Right lobe of liver (tissue), 4 donors: ENCODE results near the gene PRPF31.

Experiments
- CTCF ChIP-seq, 4 donors: fragments of 200-600 bp in 3 of 4; fragments of 450-650 bp in 1 of 4; IDR thresholded peaks; one replicate each; pipeline versions ENCODE4 v1.5.1 to v1.8.0; 2016 to 2022; ENCODE audit warnings: antibody characterized with exemption in 4 of 4, mild to moderate bottlenecking in 2 of 4
- POLR2A ChIP-seq: fragments of 450-650 bp; IDR thresholded peaks from one replicate; pipeline ENCODE4 v1.6.1; 2017; ENCODE audit warnings: antibody characterized with exemption, mild to moderate bottlenecking
- donor health status: DM: no; HTN: no; CAD: no.
- donor health status: DM: no; HTN: no; CAD: no.
- donor health status: DM: no; HTN: yes; CAD: no.

- TF ChIP-seq CTCF (IDR thresholded peaks at IDR 0.05) = no peak
- TF ChIP-seq POLR2A = no peak
Measured at GRCh38 chr19:54156490-54156889, 40.9 kb downstream of the PRPF31 start.
